GM12873 (cell line): ENCODE data around the gene PPP4R3B.

Source experiments
- TF ChIP-seq, protein P1 (sequence below): IDR thresholded peaks from 2 replicates; pipeline ENCODE4 v1.5.1; 2012; ENCODE audit warnings: low read depth, mild to moderate bottlenecking, moderate library complexity, low read length, control low read depth; ENCODE audit not compliant: insufficient read depth; ENCODE audit errors: missing control alignments

PPP4R3B gene

DNA sequence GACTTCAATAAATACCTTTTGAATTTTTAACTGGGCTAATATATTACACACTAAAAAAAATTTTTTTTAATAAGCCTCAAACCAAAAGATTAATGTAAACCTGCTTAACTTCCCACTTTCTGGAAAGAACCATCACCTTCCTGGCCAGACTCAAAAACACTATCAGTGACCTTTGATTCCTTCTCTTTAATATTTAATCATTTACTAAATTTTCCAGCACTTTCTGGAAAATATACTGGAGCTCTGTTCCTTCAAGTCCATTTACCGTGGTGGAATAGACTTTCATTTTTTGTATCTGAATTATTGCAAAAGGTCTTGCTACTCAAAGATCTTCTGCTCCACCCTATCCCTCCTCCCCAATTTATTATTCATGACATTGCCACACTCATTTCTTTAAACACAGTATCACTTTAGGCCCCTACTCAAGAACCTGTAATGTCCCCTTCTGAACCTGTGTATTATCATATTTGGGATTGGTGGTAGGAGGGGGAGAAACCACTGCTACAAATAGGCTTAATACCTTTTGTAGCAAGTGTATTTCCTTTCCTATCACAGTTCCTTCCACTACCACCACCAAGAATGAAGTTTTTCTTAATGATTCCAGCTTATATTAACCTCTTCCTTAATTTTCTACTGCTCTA, 7.4 kb downstream of the PPP4R3B start:
- TF ChIP-seq, protein P1, sequence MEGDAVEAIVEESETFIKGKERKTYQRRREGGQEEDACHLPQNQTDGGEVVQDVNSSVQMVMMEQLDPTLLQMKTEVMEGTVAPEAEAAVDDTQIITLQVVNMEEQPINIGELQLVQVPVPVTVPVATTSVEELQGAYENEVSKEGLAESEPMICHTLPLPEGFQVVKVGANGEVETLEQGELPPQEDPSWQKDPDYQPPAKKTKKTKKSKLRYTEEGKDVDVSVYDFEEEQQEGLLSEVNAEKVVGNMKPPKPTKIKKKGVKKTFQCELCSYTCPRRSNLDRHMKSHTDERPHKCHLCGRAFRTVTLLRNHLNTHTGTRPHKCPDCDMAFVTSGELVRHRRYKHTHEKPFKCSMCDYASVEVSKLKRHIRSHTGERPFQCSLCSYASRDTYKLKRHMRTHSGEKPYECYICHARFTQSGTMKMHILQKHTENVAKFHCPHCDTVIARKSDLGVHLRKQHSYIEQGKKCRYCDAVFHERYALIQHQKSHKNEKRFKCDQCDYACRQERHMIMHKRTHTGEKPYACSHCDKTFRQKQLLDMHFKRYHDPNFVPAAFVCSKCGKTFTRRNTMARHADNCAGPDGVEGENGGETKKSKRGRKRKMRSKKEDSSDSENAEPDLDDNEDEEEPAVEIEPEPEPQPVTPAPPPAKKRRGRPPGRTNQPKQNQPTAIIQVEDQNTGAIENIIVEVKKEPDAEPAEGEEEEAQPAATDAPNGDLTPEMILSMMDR = no peak

DNA sequence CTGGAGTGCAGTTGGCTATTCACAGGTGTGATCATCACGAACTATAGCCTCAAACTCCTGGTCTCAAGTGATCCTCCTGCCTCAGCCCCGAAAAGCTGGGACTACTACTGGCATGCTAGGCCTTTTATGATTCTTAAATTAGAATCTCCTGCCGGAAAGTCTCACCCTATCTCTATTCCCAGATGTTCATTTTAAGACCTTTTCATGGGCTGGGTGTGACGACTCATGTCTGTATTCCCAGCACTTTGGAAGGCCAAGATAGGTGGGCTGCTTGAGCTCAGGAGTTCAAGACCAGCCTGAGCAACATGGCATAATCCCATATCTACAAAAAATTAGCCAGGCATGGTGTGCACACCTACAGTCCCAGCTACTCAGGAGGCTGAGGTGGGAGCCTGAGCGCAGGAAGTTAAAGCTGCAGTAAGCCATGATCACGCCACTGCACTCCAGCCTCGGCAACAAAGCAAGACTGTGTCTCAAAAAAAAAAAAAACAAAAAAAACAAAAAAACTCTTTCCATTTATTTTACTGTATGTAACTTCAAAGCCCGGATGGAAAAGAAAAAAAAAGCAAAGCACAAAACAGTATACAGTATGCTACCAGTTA, 8.1 kb downstream of the PPP4R3B start:
- TF ChIP-seq, protein P1 = no peak

DNA sequence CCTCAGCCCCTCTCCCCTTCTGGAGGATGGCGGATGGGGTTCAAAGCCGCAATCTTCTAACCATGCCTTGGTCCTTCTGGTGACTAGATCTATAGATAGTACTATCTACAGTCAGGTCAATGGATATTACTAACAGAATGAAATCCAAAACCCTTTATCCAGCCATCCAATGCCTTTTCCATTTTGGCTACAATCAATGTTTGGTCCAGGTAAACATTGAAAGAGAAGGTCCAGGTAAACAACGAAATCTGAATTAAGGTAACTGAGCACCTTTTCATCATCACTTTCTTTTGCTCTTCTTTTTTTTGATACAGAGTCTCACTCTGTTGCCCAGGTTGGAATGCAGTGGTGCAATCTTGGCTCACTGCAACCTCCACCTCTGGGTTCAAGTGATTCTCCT, 9.7 kb downstream of the PPP4R3B start:
- TF ChIP-seq, protein P1 = no peak

DNA sequence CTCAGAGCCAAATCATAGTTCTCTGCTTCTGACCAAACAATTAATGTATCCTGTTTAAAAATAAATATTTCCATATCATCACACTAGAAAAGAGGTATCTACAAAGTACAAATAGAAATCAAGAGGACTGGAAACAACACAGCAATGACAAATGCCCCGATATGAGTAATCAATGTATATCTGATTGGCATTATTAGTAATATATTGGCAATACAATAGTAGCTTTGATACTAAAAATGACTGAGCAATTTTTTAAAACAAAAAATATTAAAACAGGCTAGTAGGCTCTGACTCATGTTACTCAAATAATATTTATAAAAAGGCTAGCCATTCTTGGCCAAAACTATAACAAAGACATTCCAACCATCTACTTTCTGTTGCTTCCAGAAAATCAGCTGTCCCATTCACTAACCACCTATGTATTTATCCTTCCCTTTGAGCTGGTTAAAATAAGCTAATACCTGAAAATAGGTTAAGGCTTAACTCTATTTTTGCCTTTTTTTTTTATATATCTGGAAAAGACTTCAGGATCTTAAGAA, 13.3 kb downstream of the PPP4R3B start:
- TF ChIP-seq, protein P1 = no peak

DNA sequence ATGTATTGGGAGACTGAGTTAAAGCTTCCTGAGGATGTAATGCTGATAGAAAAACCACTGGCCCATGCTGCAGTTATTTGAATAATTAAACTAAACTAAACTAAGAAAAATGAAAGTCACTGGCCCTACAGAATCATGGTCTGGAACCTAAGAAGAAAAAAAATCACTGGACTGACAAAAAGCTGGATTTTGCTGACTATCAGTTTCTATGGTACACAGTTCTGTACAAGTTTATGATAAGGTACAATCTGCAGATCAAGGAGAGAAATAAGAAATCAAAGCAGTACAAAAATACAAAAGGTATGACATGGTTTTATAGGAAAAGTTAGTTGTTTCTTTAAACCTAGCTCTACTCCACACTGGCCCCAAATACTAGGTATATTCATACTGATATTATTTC, 15.6 kb downstream of the PPP4R3B start:
- TF ChIP-seq, protein P1 = no peak

DNA sequence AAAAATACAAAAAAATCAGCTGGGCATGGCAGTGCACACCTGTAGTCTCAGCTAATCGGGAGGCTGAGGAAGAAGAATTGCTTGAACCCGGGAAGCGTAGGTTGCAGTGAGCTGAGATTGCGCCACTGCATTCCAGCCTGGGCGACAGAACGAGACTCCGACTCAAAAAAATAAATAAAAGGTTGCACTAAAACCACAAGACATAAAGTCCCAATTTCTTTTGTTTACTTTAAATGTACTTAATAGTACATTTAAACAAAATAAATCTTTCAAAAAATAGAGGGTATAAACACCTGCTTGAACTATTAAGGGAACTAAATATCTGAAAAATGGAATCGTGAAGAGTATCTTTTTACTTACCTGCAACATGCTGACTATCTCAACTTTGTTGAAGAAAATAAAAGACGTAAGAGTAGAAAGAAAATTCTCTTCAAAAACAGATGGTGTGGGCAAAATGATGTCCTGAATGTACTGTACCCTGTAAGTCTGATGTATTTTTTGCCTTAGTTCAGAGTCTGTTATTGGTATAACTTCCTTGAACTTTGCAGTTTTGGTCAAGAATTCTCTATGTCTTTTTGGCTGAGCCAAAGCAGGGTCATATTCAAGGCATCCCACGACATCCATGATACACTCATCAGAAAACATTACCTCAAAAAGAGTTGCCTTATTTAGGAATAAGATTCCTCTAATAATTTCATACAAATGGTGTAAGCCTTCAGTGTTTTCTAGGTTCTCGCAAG, 19.2 kb downstream of the PPP4R3B start:
- TF ChIP-seq, protein P1 = no peak

DNA sequence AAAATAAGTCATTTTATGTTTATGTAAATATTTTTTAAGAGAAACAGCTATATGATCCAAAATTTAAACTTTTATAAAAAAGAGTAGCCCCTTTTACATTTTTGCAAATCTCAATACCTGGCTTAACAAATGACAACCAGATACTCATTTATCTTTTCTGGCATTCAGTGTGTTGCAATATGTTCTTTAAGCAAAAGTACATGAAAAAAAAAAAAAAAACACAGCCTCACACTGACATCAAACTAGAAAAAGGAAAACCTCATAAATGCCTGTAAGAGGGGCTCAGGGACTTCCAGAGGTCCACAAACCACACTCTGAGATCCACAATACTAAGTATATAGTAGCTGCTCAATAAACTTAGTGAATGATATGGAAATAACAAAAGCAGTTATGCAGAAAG, 21.9 kb downstream of the PPP4R3B start:
- TF ChIP-seq, protein P1 = no peak
